ENCODE results near the gene KRTAP4-7. TPM values are rescaled to one million over a fixed set of nuclear protein-coding genes. Genes with fewer than 3 reads are reported as not detected.
"Not testable (repeated sequence)": the region's sequence is repeated elsewhere in the genome, so short reads cannot be mapped to it uniquely, and the experiment has no call there.

The KRTAP4-7 gene
- total RNA-seq, 1 experiment from 2014 or later, result not detected

GRCh38 chr17:41042953-41043352 is 41.0 kb upstream of the KRTAP4-7 start:
- no peak overlapping the region for H2BK12ac ChIP-seq (ENCODE audit: insufficient read length, low read depth, low read length)
- H3K14ac ChIP-seq (ENCODE audit: insufficient read depth, low read length), result no peak overlapping the region
- no peaks in the 10 kb centered on the region; the same call in 1 of the 2 replicates for H3K4me1 ChIP-seq (ENCODE audit: insufficient read depth, low read length)
- H2BK15ac ChIP-seq (ENCODE audit: low read depth, low read length), result no peak overlapping the region
- H3K23me2 ChIP-seq (ENCODE audit: insufficient read length, low read depth, low read length, poor library complexity, severe bottlenecking), result no peaks in the 10 kb centered on the region
- no peak overlapping the region for H2AK5ac ChIP-seq (ENCODE audit: insufficient read length, low read length)
- H3K4me3 Mint-ChIP-seq, result no peak overlapping the region
- no peaks in the 10 kb centered on the region for H3K9me3 ChIP-seq (ENCODE audit: control insufficient read depth, low read depth, low read length)
- no peak overlapping the region for H4K8ac ChIP-seq (replicated peaks; ENCODE audit: insufficient read length, low read depth, low read length)
- H2AFZ ChIP-seq (ENCODE audit: low read length), result no peak overlapping the region
- no peaks in the 10 kb centered on the region; a peak in 1 of 7 replicates for H3K36me3 Mint-ChIP-seq (ENCODE audit: insufficient read depth in 1 of 3, low read depth in 3 of 3)
- no peaks in the 10 kb centered on the region for H3K27me3 Mint-ChIP-seq (ENCODE audit: low read depth)
- H3K79me1 ChIP-seq (ENCODE audit: insufficient read depth, low read depth, low read length, poor library complexity, severe bottlenecking), result no peaks in the 10 kb centered on the region
- no peak overlapping the region for H3K27ac ChIP-seq (ENCODE audit: insufficient read length, low read depth, low read length)
- no peak overlapping the region for H3K27ac Mint-ChIP-seq
- no peak for DNase-seq
- H3K56ac ChIP-seq (ENCODE audit: insufficient read length, low read depth, low read length), result no peak overlapping the region
- H2BK5ac ChIP-seq (ENCODE audit: insufficient read length, low read length), result no peak overlapping the region
- no peak overlapping the region for H3K18ac ChIP-seq (ENCODE audit: insufficient read length, low read depth, low read length)
- H3K4me2 ChIP-seq (ENCODE audit: insufficient read depth, insufficient read length, low read length), result no peak overlapping the region
- H4K5ac ChIP-seq (ENCODE audit: insufficient read length, low read depth, low read length), result no peak overlapping the region
- no peaks in the 10 kb centered on the region for H3K79me2 ChIP-seq (ENCODE audit: insufficient read depth, low read length)
- TF ChIP-seq CTCF (conservative IDR thresholded peaks at IDR 0.05), result no peak
- H3K4me1 Mint-ChIP-seq, result peaks cover 23 to 26% of the 10 kb centered on the region in 2 experiments
- H3K9me3 Mint-ChIP-seq, result no peaks in the 10 kb centered on the region; a peak in 2 of 5 replicates
- H3K27me3 ChIP-seq (ENCODE audit: insufficient read depth, low read length), result no peaks in the 10 kb centered on the region
- no peak overlapping the region for H4K91ac ChIP-seq (ENCODE audit: insufficient read length, low read depth, low read length)
- H4K20me1 ChIP-seq (ENCODE audit: control insufficient read depth, insufficient read depth, insufficient read length), result no peaks in the 10 kb centered on the region
- H2BK120ac ChIP-seq (ENCODE audit: low read depth, low read length, poor library complexity, severe bottlenecking), result no peak overlapping the region
- H3K23ac ChIP-seq (ENCODE audit: insufficient read length, low read depth, low read length), result no peak overlapping the region
- no peak overlapping the region for H3T11ph ChIP-seq (ENCODE audit: low read length)
- H2BK20ac ChIP-seq (ENCODE audit: low read depth, low read length, poor library complexity, severe bottlenecking), result no peak overlapping the region
- no peak overlapping the region for H3K4ac ChIP-seq (ENCODE audit: low read depth, low read length)
- no peak overlapping the region for H3K9ac ChIP-seq (ENCODE audit: extremely low read depth, insufficient read length, low read length)
- WGBS (ENCODE audit: extremely low coverage, insufficient read length, low lambda C conversion rate), result no CpG with 5 or more reads among the region's 1 CpG

- not testable (repeated sequence) for H4K20me1 ChIP-seq (ENCODE audit: control insufficient read depth, insufficient read depth, insufficient read length); H3K27ac ChIP-seq (ENCODE audit: insufficient read length, low read depth, low read length); H2BK12ac ChIP-seq (ENCODE audit: insufficient read length, low read depth, low read length); H3K9me3 ChIP-seq (ENCODE audit: control insufficient read depth, low read depth, low read length); H4K5ac ChIP-seq (ENCODE audit: insufficient read length, low read depth, low read length); H3K9me3 Mint-ChIP-seq; H3K27me3 ChIP-seq (ENCODE audit: insufficient read depth, low read length); H3K79me1 ChIP-seq (ENCODE audit: insufficient read depth, low read depth, low read length, poor library complexity, severe bottlenecking); H3K56ac ChIP-seq (ENCODE audit: insufficient read length, low read depth, low read length); DNase-seq; H3K23me2 ChIP-seq (ENCODE audit: insufficient read length, low read depth, low read length, poor library complexity, severe bottlenecking); H4K91ac ChIP-seq (ENCODE audit: insufficient read length, low read depth, low read length); H3K36me3 Mint-ChIP-seq (ENCODE audit: insufficient read depth in 1 of 3, low read depth in 3 of 3); H2BK5ac ChIP-seq (ENCODE audit: insufficient read length, low read length); H2BK15ac ChIP-seq (ENCODE audit: low read depth, low read length); H2BK120ac ChIP-seq (ENCODE audit: low read depth, low read length, poor library complexity, severe bottlenecking); H3K4me3 Mint-ChIP-seq; H2AK5ac ChIP-seq (ENCODE audit: insufficient read length, low read length); H3K9ac ChIP-seq (ENCODE audit: extremely low read depth, insufficient read length, low read length); H3K18ac ChIP-seq (ENCODE audit: insufficient read length, low read depth, low read length); H3K23ac ChIP-seq (ENCODE audit: insufficient read length, low read depth, low read length); H2AFZ ChIP-seq (ENCODE audit: low read length); H3K14ac ChIP-seq (ENCODE audit: insufficient read depth, low read length); H3K27me3 Mint-ChIP-seq (ENCODE audit: low read depth); H3K4ac ChIP-seq (ENCODE audit: low read depth, low read length); H2BK20ac ChIP-seq (ENCODE audit: low read depth, low read length, poor library complexity, severe bottlenecking); H3K79me2 ChIP-seq (ENCODE audit: insufficient read depth, low read length); H4K8ac ChIP-seq (replicated peaks; ENCODE audit: insufficient read length, low read depth, low read length); H3K4me1 ChIP-seq (ENCODE audit: insufficient read depth, low read length); H3K4me2 ChIP-seq (ENCODE audit: insufficient read depth, insufficient read length, low read length)
- WGBS (ENCODE audit: extremely low coverage, insufficient read length, low lambda C conversion rate), result no CpG with 5 or more reads among the region's 33 CpGs
- H3T11ph ChIP-seq (ENCODE audit: low read length), result peak within 1 kb of the TSS; percentile 26
- Mint-ChIP-seq H3K27ac (peak within 1 kb of the TSS; percentile 26 to 48 (median 46); a peak in 4 of 7 replicates), H3K4me1 (peaks cover 19% of the 10 kb centered on the region in 2 experiments)
Observed at GRCh38 chr17:41046735-41047465, 37.0 kb upstream of the KRTAP4-7 start, which contains the start of gene KRTAP2-1. Gene KRTAP2-1, minus strand, starts transcription at chr17:41047316. Its CDS starts 49 bp downstream, at chr17:41047267.
